ENCODE data around the gene UTP11.

DNA sequence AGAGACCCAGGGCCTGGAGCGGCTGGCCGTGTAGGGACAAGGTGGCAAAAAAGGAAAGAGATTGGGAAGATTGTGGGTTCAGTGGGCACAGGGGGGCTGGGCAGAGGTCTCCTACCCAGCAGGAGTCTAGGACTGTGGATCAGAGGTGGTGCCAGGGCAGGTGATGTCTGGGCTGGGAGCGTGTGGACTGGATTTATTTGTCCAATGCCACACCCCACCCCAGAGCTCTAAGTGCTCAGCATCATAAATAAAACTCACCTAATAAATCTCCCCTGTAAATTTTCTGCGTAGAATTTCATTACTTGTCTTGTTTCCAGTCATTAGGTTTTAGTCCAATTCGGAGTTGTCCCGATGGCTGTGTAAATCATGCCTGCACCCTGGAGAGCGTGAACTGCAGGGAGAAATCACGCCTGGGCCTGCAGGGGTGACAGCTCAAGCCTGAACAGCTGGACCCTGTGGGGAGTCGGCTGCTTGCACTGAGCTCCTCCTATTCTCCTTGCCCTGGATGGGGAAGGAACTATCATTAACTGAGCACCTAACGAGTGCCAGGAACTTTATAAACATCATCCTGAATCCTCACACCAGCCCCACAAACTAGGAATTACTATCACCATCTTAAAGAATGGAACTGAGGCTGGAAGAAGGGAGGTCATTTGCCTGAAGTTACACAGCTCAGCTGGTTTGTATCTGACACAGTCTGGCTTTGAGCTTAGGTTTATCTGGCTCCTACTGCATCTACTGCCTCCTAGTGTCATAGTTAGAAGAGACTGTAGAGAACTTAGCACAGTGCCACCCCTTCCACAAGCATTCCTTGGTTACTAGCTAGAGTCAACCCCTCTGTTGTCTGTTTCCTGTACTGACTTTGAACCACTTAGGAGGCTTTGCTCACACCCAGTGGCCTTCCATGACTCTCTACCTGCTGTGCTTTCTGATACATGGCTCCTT lies 59.0 kb downstream of the UTP11 start:
- TF ChIP-seq, protein P1, sequence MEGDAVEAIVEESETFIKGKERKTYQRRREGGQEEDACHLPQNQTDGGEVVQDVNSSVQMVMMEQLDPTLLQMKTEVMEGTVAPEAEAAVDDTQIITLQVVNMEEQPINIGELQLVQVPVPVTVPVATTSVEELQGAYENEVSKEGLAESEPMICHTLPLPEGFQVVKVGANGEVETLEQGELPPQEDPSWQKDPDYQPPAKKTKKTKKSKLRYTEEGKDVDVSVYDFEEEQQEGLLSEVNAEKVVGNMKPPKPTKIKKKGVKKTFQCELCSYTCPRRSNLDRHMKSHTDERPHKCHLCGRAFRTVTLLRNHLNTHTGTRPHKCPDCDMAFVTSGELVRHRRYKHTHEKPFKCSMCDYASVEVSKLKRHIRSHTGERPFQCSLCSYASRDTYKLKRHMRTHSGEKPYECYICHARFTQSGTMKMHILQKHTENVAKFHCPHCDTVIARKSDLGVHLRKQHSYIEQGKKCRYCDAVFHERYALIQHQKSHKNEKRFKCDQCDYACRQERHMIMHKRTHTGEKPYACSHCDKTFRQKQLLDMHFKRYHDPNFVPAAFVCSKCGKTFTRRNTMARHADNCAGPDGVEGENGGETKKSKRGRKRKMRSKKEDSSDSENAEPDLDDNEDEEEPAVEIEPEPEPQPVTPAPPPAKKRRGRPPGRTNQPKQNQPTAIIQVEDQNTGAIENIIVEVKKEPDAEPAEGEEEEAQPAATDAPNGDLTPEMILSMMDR (IDR thresholded peaks at IDR 0.05), result peak in 2 of 4 donors; percentile 18 to 29
- TF ChIP-seq POLR2A (IDR thresholded peaks at IDR 0.05), result no peak
